IPS DF 6.9 (cell line): ENCODE data around the gene PLXNB2.

Experiments used
- DNase-seq: peaks from one replicate; pipeline ENCODE4 v3.0.0-alpha.2; 2013; ENCODE audit warnings: low read depth, low spot score
- H3K27ac ChIP-seq: one replicate; pipeline ENCODE4 v1.5.1; 2013; ENCODE audit warnings: low read length, control low read depth
- H3K27me3 ChIP-seq: 2 replicates; pipeline ENCODE4 v1.6.1; 2013; ENCODE audit warnings: mild to moderate bottlenecking, low read length; ENCODE audit not compliant: control insufficient read depth, insufficient read depth
- H3K36me3 ChIP-seq: 2 replicates; pipeline ENCODE4 v1.6.1; 2013; ENCODE audit warnings: low read length; ENCODE audit not compliant: control insufficient read depth, insufficient read depth
- H3K4me1 ChIP-seq: 2 replicates; pipeline ENCODE4 v1.6.1; 2013; ENCODE audit warnings: low read length; ENCODE audit not compliant: control insufficient read depth, insufficient read depth
- H3K4me3 ChIP-seq: 2 replicates; pipeline ENCODE4 v1.5.1; 2013; ENCODE audit warnings: mild to moderate bottlenecking, low read length
- H3K9me3 ChIP-seq: 2 replicates; pipeline ENCODE4 v1.6.1; 2013; ENCODE audit warnings: low read length, inconsistent platforms; ENCODE audit not compliant: control insufficient read depth, insufficient read depth
- WGBS: extraction: QIAGEN DNeasy Blood & Tissue Kit; methylation state at CpG from one replicate; pipeline ENCODE4 v1.1.7; 2013; ENCODE audit warnings: mixed read lengths, missing lambda C conversion rate; ENCODE audit not compliant: insufficient read length, insufficient coverage; 5-methylcytosine and 5-hydroxymethylcytosine counted together

The PLXNB2 gene

DNA sequence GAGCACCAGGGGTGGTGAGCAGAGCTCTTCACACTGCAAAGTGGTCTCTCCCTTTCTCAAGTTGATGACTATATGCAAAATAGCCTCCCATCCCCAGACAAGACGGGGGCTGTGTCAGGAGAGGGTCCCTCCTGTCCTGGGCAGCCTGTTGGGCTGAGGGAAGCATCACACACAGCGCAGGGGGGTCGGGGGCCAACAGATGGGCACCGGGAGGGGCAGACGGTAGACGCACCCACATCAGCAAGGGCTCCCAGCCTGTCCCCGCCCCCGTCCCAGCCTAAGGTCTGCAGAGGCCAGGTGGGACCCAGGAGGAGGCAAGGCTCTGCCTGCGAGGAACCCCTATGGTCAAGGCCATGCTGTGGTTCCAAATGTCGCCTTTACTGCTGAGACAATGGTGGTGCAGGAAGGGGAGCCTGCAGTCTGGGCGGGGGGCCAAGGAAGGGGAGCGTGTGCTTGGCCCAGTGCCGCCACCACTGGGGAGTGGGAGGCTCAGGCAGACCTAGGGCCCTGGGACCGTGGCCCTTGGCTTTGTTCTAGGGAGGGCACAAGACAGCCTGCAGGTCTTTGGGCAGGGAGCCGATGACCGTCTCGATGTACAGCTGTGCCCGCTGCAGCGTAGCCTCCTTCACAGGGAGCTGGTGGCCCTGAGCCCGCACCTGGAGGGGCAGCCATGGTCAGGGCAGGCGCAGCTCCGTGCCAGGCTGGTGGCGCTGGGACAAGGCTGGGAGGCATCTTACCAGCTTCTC is 4.3 kb upstream of the PLXNB2 start:
- no peak overlapping the region for H3K27ac ChIP-seq
- no peaks in the 10 kb centered on the region; the same call in 1 of the 2 replicates for H3K36me3 ChIP-seq
- no peak overlapping the region for H3K4me3 ChIP-seq
- no peak for DNase-seq
- no CpG with 5 or more reads among the region's 23 CpGs for WGBS
- H3K27me3 ChIP-seq = no peaks in the 10 kb centered on the region
- peaks cover 10% of the 10 kb centered on the region for H3K4me1 ChIP-seq
- H3K9me3 ChIP-seq = no peaks in the 10 kb centered on the region

DNA sequence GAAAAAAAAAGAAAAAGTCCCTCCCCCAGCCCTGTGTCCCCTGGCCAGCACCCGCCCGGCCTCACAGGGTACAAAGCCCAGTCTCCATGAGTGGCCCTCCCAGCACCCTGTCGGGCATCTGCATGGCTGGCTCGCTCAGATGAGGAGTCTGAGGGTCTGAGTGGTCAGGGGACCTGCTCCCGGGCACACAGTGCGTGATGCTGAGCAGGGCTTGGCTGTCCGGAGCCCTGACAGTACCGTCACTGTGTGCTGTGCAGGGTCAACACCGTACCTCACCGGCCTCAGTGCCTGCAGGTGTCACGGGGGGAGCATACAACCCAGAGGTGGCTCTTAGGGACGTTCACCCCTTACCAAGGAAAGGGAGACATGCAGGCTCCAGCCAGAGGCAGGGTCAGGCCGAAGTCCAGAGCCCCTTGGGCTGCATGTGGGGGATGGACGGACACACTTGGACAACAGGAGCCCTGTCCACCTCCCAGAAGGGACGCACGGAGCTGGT is 3.6 kb upstream of the PLXNB2 start:
- Histone ChIP-seq H3K4me3 (no peak overlapping the region), H3K9me3 (no peaks in the 10 kb centered on the region), H3K36me3 (no peaks in the 10 kb centered on the region; the same call in 1 of the 2 replicates), H3K4me1 (peaks cover 13% of the 10 kb centered on the region), H3K27me3 (no peaks in the 10 kb centered on the region), H3K27ac (no peak overlapping the region)
- WGBS = no CpG with 5 or more reads among the region's 16 CpGs
- DNase-seq = no peak

DNA sequence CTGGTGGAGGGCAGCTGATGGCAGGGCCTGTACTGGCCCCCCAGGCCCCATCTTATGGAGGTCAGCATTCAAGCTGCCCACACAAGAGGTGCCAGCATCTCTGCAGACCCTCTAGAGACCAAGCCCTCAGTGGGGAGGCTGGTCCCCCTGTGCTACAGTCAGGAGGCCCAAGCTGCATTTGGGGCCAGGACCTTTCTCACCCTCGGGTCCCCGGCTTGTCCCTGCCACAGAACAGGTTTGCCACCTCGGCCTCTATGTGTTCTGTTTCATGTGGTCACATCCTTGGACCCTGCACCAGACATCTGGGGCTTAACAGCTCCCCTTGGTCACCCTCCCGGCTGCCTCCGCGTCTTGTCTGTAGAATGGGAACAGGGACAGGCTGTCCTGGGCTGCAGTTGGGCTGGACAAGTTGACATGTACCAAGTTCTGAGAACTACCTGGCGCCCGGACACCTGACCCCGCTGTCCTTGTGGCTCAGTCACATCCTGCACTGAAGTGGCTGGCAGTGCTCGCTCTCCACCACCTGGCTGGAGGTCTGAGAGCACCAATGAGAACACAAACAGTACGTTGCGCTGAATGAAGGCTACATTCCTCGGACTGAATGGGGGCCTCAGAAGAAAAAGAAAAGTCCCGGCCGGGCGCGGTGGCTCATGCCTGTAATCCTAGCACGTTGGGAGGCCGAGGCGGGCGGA is 2.7 kb upstream of the PLXNB2 start:
- no peak overlapping the region for H3K4me3 ChIP-seq

GRCh38 chr22:50309601-50309991 is 2.1 kb upstream of the PLXNB2 start:
- no peak for DNase-seq
- no peaks in the 10 kb centered on the region for H3K27me3 ChIP-seq
- peaks cover 13% of the 10 kb centered on the region for H3K4me1 ChIP-seq
- WGBS = no CpG with 5 or more reads among the region's 7 CpGs
- H3K27ac ChIP-seq = no peak overlapping the region
- H3K4me3 ChIP-seq = no peak overlapping the region
- no peaks in the 10 kb centered on the region for H3K9me3 ChIP-seq
- no peaks in the 10 kb centered on the region; the same call in 1 of the 2 replicates for H3K36me3 ChIP-seq

More for the DNA sequence above, 2.7 kb upstream of the PLXNB2 start:
- DNase-seq = no peak
- Histone ChIP-seq H3K4me1 (peaks cover 13% of the 10 kb centered on the region), H3K27ac (no peak overlapping the region), H3K27me3 (no peaks in the 10 kb centered on the region), H3K36me3 (no peaks in the 10 kb centered on the region; the same call in 1 of the 2 replicates), H3K9me3 (no peaks in the 10 kb centered on the region)
- no CpG with 5 or more reads among the region's 21 CpGs for WGBS

GRCh38 chr22:50308986-50309600 is 1.6 kb upstream of the PLXNB2 start:
- no peak for DNase-seq
- Histone ChIP-seq H3K27me3 (no peaks in the 10 kb centered on the region), H3K4me3 (no peak overlapping the region), H3K27ac (no peak overlapping the region), H3K4me1 (peaks cover 11% of the 10 kb centered on the region), H3K9me3 (no peaks in the 10 kb centered on the region), H3K36me3 (no peaks in the 10 kb centered on the region; the same call in 1 of the 2 replicates)
- WGBS = no CpG with 5 or more reads among the region's 9 CpGs

DNA sequence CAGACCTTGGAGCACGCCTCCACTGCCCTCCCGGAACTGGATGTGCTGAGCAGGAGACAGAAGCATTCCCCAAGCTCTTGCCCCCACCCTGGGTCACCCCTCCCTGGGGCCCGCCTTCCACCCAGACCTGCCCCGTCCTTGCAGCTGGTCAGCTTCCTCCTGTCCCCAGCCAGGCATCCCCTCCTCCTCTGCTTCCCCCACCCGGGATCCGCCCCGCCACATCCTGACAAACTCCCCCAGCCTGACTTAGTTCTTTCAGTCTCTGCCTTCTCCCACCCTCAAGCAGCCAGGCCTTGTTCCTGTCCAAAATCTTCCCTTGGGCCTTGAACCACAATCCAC is 1.1 kb upstream of the PLXNB2 start:
- Histone ChIP-seq H3K27ac (no peak overlapping the region), H3K4me3 (no peak overlapping the region), H3K9me3 (no peaks in the 10 kb centered on the region), H3K27me3 (no peaks in the 10 kb centered on the region), H3K4me1 (peaks cover 11% of the 10 kb centered on the region), H3K36me3 (no peaks in the 10 kb centered on the region; the same call in 1 of the 2 replicates)
- no peak for DNase-seq
- WGBS = no CpG with 5 or more reads among the region's 7 CpGs

DNA sequence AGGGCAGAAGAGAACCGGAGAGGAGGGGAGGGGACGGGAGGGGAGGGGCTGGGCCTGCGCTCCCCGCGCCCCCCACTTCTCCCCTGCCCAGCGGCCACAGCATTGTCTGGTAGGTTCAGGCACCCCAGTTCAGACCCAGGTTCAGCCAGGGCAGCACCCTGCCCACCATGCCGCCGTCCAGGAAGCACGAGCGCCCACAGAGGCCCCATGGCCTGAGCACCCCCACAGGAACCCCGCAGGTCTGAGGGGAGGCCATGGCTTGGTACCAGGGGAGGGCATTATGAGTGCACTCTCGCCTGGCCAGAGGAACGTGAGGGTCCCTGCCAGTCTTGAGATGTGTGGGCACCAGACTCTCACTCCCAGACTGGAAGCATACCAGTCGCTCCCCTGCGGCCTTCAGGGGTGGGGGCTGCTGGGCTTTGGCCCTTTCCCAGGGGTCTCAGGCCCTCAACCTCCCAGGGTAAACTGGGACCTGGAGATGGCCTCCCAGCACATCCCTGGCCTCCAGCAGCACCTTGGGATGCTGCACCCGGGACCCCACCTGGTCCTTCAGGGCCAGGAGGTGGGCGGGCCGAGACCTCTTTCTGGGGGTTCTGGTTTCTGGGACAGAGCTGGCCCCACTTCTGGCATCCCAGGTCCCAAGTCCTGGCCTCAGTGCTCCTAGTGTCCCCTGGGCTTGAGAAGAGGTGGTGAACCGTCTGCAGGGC is 597 bp upstream of the PLXNB2 start:
- no peaks in the 10 kb centered on the region; the same call in 1 of the 2 replicates for H3K36me3 ChIP-seq
- no peak overlapping the region for H3K4me3 ChIP-seq
- no CpG with 5 or more reads among the region's 19 CpGs for WGBS
- H3K27ac ChIP-seq = no peak overlapping the region
- H3K27me3 ChIP-seq = no peaks in the 10 kb centered on the region
- no peaks in the 10 kb centered on the region for H3K9me3 ChIP-seq
- no peak for DNase-seq
- H3K4me1 ChIP-seq = peaks cover 11% of the 10 kb centered on the region

- Histone ChIP-seq H3K4me3 (0 out of 2 replicates have a peak overlapping the region, but pooled peaks have one; percentile 4), H3K4me1 (peaks cover 9% of the 10 kb centered on the region), H3K36me3 (no peaks in the 10 kb centered on the region; the same call in 1 of the 2 replicates), H3K27ac (no peak overlapping the region), H3K9me3 (no peaks in the 10 kb centered on the region), H3K27me3 (no peaks in the 10 kb centered on the region)
- no CpG with 5 or more reads among the region's 21 CpGs for WGBS
- no peak for DNase-seq
Observed at GRCh38 chr22:50305923-50306566, 1.4 kb downstream of the PLXNB2 start.

DNA sequence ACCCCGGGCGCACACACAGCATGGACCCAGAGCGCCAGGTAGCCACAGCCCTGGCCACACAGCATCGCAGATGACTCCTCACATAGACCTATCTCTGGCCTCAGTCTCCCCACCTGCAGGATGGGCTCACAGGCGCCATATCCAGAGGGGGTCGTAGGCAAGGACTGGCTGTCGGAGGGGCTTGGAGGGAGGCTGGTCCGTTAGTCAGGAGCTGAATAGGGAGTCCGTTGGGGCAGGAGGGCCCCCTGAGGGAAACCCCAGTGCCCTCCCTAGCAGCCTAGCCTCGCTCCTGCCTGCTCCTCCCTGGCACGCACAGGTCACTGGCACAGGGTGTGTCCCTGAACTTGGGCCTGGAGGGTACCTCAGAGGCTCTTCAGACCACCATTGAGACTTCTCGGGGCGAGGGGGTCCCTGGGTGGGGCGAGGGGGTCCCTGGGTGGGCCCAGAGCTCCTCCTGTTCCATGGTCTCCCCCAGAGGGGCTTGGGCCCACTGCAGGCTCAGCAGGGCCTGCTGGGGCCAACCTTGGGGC is 2.0 kb downstream of the PLXNB2 start:
- peaks cover 11% of the 10 kb centered on the region for H3K4me1 ChIP-seq
- H3K27ac ChIP-seq = no peak overlapping the region
- DNase-seq = no peak
- WGBS = no CpG with 5 or more reads among the region's 14 CpGs
- no peaks in the 10 kb centered on the region for H3K9me3 ChIP-seq
- no peaks in the 10 kb centered on the region; the same call in 1 of the 2 replicates for H3K36me3 ChIP-seq
- H3K27me3 ChIP-seq = no peaks in the 10 kb centered on the region
- H3K4me3 ChIP-seq = no peak overlapping the region
